GM21423 (cell line): ENCODE results near the gene KIR3DL3.
"Not testable (repeated sequence)": the region's sequence is repeated elsewhere in the genome, so short reads cannot be mapped to it uniquely, and the experiment has no call there.

Experiments used
- ATAC-seq: cut with Tn5 transposase; IDR thresholded peaks from one replicate; pipeline ENCODE4 v1.9.1; 2021; ENCODE audit warnings: mild to moderate bottlenecking, moderate library complexity; ENCODE audit not compliant: unreplicated experiment

Gene KIR3DL3

DNA sequence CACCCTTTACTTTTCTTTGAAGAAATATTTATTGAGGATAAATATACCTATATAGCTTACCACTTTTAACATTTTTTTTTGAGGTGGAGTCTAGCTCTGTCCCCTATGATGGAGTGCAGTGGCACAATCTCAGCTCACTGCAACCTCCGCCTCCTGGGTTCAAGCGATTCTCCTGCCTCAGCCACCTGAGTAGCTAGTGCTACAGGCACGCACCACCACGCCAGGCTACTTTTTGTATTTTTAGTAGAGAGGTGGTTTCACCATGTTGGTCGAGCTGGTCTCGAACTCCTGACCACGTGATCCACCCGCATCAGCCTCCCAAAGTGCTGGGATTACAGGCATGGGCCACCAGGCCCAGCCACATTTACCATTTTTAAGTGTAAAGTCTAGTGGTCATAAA is 51.6 kb downstream of the KIR3DL3 start:
- not testable (repeated sequence) for ATAC-seq

DNA sequence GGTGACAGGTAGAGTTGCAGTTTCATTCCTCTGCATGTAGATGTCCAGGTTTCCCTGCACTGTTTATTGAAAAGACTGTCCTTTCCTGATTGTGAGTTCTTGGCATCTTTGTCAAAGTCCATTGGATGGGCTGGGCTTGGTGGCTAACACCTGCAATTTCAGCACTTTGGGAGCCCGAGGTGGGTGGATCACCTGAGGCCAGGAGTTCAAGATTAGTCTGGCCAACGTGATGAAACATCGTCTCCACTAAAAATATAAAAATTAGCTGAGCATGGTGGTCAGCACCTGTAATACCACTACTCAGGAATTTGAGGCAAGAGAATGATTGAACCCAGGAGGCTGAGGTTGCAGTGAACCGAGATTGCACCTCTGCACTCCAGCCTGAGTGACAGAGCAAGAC is 53.6 kb downstream of the KIR3DL3 start:
- not testable (repeated sequence) for ATAC-seq

DNA sequence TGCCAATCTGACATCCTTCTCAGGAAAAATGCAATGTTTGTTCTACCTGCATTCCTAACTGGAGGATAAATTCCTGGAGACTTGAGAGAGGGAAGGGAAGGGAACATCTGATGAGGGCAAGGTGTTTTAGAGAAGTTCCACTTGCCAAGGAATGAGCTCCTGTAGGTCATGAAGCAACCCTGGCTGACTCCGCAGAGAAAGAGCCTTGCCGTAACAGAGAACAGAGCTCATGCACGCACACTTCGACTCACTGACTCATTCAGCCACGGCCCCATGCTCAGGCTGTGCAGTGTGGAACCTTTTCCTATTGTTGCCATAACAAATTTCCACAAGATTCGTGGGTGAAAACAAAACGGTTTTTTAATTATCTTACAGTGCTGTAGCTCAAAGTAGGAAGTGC is 54.7 kb downstream of the KIR3DL3 start:
- ATAC-seq = not testable (repeated sequence)

DNA sequence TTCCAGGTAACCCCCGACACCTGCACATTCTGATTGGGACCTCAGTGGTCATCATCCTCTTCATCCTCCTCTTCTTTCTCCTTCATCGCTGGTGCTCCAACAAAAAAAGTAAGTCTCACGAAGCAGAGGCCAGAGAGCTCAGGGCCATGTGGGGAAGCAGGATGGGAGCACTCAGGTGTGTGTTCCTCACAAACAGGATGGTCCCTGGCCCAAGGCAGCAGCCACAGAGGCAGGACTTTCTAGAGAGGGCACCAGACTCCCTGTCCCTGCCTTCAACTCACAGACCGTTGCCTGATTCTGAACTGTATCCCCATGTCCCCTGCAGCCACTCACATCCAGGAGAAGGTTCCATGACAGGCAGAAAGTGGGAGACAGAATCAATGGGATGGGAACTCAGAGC is 58.7 kb downstream of the KIR3DL3 start:
- ATAC-seq = not testable (repeated sequence)
